Transverse colon (tissue), 4 donors: ENCODE results near the gene SMIM14. TPM values are rescaled to one million over a fixed set of nuclear protein-coding genes. Genes with fewer than 3 reads are reported as not detected.
"Not testable (repeated sequence)": the region's sequence is repeated elsewhere in the genome, so short reads cannot be mapped to it uniquely, and the experiment has no call there.

Experiments
- DNase-seq: peaks from one replicate; pipeline ENCODE4 v3.0.0-alpha.2; 2019
- H3K27ac ChIP-seq, 4 donors: fragments of 200-600 bp; sonication (generic); 2 replicates each; pipeline ENCODE4 v1.5.1; 2016 to 2018; ENCODE audit warnings: inconsistent platforms in 4 of 4
- H3K27me3 ChIP-seq: fragments of 200-600 bp; sonication (generic); 2 replicates; pipeline ENCODE4 v1.5.1; 2017; ENCODE audit warnings: inconsistent platforms
- H3K36me3 ChIP-seq, 4 donors: fragments of 200-600 bp; sonication (generic); 2 replicates each; pipeline ENCODE4 v1.5.1; 2017 to 2019; ENCODE audit warnings: inconsistent platforms in 4 of 4
- H3K4me1 ChIP-seq, 4 donors: fragments of 200-600 bp; sonication (generic); 2 replicates each; pipeline ENCODE4 v1.5.1; 2017 to 2020; ENCODE audit warnings: inconsistent platforms in 4 of 4
- H3K4me3 ChIP-seq, 4 donors: fragments of 200-600 bp; sonication (generic); 1 replicate in 1 of 4; 2 replicates in 3 of 4; pipeline versions ENCODE4 v1.5.1 to v1.6.1; 2017 to 2019; ENCODE audit warnings: inconsistent platforms in 4 of 4
- H3K9me3 ChIP-seq, 2 donors: fragments of 200-600 bp; sonication (generic); 2 replicates each; pipeline ENCODE4 v1.5.1; 2017 to 2019; ENCODE audit warnings: inconsistent platforms in 2 of 2
- EP300 ChIP-seq: sonication (generic); formaldehyde crosslinking; IDR thresholded peaks from one replicate; pipeline ENCODE4 v1.6.1; 2017; ENCODE audit warnings: antibody characterized with exemption, low read depth
- POLR2A ChIP-seq: fragments of 450-650 bp; IDR thresholded peaks from one replicate; pipeline ENCODE4 v1.6.1; 2016; ENCODE audit warnings: antibody characterized with exemption, mild to moderate bottlenecking, moderate library complexity
- POLR2AphosphoS5 ChIP-seq, 3 donors: sonication (generic); formaldehyde crosslinking; IDR thresholded peaks; one replicate each; pipeline ENCODE4 v1.6.1; 2016; ENCODE audit warnings: antibody characterized with exemption in 3 of 3
- WGBS, 2 donors: methylation state at CpG; one replicate each; pipeline ENCODE4 v1.1.5; 2018; ENCODE audit warnings: low coverage in 1 of 2; 5-methylcytosine and 5-hydroxymethylcytosine counted together
- in situ Hi-C, 4 donors: fragments of 200-750 bp; cut with MboI; loops; one replicate each; pipeline versions ENCODE4 v1.15.0 to v1.15.1; 2017; ENCODE audit warnings: low sequenced_read_pairs in 3 of 4, low pct_ligation_motif_present in 1 of 4, low pct_unique_long_range_greater_than_20kb in 1 of 4
- intact Hi-C: fragments of 100-400 bp; cut with DNase I; formaldehyde crosslinking; loops from one replicate; pipeline ENCODE4 v1.15.1; 2023; ENCODE audit warnings: low total_unique reads
- total RNA-seq, 4 donors: library from RNA; depleted of rRNA; stranded (reverse); fragments of >200 nt; gene quantifications; one replicate each; pipeline ENCODE4 v1.1.0, GENCODE V29; 2016
- TF ChIP-seq, protein P1 (sequence below), 5 experiments: fragments of 200-600 bp in 3 of 5; fragments of 450-650 bp in 2 of 5; sonication (generic) in 3 of 5; IDR thresholded peaks; 1 replicate in 2 of 5; 2 replicates in 3 of 5; pipeline ENCODE4 v1.5.1; 2016 to 2017; ENCODE audit warnings: antibody characterized with exemption in 5 of 5, inconsistent platforms in 3 of 5, mild to moderate bottlenecking in 2 of 5, moderate library complexity in 1 of 5

Gene SMIM14
- total RNA-seq, 4 donors from 2014 or later, result 23.1 to 103 (median 72.4) TPM

- no peaks in the 10 kb centered on the region for H3K9me3 ChIP-seq
- in situ Hi-C loops (no loop called here), intact Hi-C loops (no loop called here)
- TF ChIP-seq, protein P1, sequence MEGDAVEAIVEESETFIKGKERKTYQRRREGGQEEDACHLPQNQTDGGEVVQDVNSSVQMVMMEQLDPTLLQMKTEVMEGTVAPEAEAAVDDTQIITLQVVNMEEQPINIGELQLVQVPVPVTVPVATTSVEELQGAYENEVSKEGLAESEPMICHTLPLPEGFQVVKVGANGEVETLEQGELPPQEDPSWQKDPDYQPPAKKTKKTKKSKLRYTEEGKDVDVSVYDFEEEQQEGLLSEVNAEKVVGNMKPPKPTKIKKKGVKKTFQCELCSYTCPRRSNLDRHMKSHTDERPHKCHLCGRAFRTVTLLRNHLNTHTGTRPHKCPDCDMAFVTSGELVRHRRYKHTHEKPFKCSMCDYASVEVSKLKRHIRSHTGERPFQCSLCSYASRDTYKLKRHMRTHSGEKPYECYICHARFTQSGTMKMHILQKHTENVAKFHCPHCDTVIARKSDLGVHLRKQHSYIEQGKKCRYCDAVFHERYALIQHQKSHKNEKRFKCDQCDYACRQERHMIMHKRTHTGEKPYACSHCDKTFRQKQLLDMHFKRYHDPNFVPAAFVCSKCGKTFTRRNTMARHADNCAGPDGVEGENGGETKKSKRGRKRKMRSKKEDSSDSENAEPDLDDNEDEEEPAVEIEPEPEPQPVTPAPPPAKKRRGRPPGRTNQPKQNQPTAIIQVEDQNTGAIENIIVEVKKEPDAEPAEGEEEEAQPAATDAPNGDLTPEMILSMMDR (IDR thresholded peaks at IDR 0.05), result no peak
- TF ChIP-seq POLR2A (no peak), POLR2AphosphoS5 (IDR thresholded peaks at IDR 0.05) (no peak), EP300 (no peak)
- no peak overlapping the region for H3K27ac ChIP-seq
- WGBS, 2 donors, result 85% methylated on average over 3 of the region's 3 CpGs; no CpG with 5 or more reads in 1 of the 2 donors
- H3K36me3 ChIP-seq, result peaks cover 0 to 16% (median 2%) of the 10 kb centered on the region in 4 donors
- H3K4me3 ChIP-seq, result no peak overlapping the region
- peaks cover 3 to 14% (median 7%) of the 10 kb centered on the region in 4 donors for H3K4me1 ChIP-seq
- DNase-seq, result no peak
- H3K27me3 ChIP-seq, result no peaks in the 10 kb centered on the region
Measured at GRCh38 chr4:39548425-39549067, 90.1 kb downstream of the SMIM14 start.

- TF ChIP-seq EP300 (no peak), POLR2A (no peak), POLR2AphosphoS5 (IDR thresholded peaks at IDR 0.05) (no peak)
- TF ChIP-seq, protein P1 (IDR thresholded peaks at IDR 0.05), result no peak
- H3K27me3 ChIP-seq, result no peaks in the 10 kb centered on the region
- H3K27ac ChIP-seq, result peak overlapping the region; percentile 12 to 67 (median 40)
- 28% methylated on average over 1 of the region's 1 CpG; no CpG with 5 or more reads in 1 of the 2 donors for WGBS, 2 donors
- no peaks in the 10 kb centered on the region for H3K9me3 ChIP-seq
- H3K4me3 ChIP-seq, result no peak overlapping the region
- H3K4me1 ChIP-seq, result peaks cover 4 to 36% (median 13%) of the 10 kb centered on the region in 4 donors
- in situ Hi-C loops (no loop called here), intact Hi-C loops (no loop called here)
- DNase-seq, result no peak
- no peaks in the 10 kb centered on the region for H3K36me3 ChIP-seq
Measured at GRCh38 chr4:39544580-39545315, 93.9 kb downstream of the SMIM14 start.

DNA sequence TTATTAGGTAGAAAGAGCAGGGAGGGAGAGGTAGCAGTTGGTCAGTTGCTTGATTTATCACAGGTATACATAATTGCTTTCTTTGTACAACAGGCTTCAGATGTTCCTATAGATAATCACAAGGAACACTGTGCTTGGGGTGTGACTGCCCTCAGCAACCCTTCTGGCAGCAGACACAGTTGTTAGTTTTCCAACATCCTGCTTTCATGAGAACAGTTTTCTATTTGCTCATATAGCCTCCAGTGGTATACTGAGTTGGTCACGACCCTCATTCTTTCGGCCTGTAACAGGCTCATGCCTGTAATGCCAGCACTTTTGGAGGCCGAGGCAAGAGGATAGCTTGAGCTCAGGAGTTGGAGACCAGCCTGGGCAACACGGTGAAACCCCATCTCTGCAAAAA lies 94.6 kb downstream of the SMIM14 start:
- H3K36me3 ChIP-seq, in situ Hi-C loops, intact Hi-C loops, DNase-seq, H3K9me3 ChIP-seq, H3K4me3 ChIP-seq, H3K27me3 ChIP-seq: not testable (repeated sequence)
- H3K4me1 ChIP-seq, result peaks cover 4 to 40% (median 13%) of the 10 kb centered on the region in 4 donors
- peak overlapping the region; percentile 12 to 67 (median 48) for H3K27ac ChIP-seq
- WGBS, 2 donors, result 68% methylated on average over 4 of the region's 4 CpGs; no CpG with 5 or more reads in 1 of the 2 donors

DNA sequence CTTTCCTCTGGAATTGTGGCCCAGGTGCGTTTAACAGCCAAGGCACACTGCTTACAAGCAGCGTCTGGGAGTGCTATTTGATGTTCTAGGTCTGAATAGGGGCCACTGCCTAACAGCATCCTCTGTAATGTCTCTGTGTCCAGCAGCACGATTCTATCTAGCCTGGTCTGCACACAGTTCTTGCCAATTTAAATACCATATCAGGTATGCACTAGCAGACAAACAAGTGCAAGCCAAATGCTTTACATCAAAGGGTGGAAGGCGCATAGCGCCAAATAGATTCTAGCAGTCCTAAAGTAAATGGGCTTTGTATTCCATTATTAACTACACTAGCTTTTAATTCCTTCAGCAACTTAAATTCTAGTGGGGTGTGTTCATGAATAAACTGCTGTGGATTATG lies 95.6 kb downstream of the SMIM14 start:
- Histone ChIP-seq H3K9me3 (no peaks in the 10 kb centered on the region), H3K36me3 (no peaks in the 10 kb centered on the region), H3K4me1 (peaks cover 4 to 40% (median 13%) of the 10 kb centered on the region in 4 donors), H3K27me3 (no peaks in the 10 kb centered on the region), H3K4me3 (no peak overlapping the region), H3K27ac (peak overlapping the region in 1 of 4 donors; percentile 67)
- DNase-seq, result no peak
- intact Hi-C loops, result no loop called here
- WGBS, 2 donors, result 78% methylated on average over 3 to 5 of the region's 5 CpGs
- TF ChIP-seq EP300 (no peak), POLR2AphosphoS5 (IDR thresholded peaks at IDR 0.05) (no peak), POLR2A (no peak)
- TF ChIP-seq, protein P1 (IDR thresholded peaks at IDR 0.05), result no peak
- in situ Hi-C loops, result no loop called here
